ENCODE data around the gene SGCA.

The SGCA gene

DNA sequence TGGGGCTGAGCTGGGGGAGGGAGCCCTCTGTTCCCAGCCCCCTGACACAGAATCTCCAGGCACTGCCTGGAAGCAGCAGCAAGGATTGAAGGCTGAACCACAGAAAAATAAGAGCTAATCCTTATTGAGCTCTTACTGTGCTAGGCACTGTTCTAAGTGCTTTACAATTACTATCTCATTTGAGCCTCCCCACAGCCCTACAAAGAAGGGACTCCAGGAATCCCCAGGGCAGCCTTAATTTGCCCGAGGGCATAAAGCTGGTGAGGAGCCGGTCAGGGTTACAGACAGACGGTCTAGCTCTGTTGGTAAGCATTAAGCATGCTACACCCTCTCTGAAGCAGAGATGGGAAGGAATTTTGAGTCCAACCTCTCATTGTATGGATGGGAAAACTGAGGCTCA, 42.9 kb upstream of the SGCA start:
- H3K4me3 ChIP-seq (replicated peaks; ENCODE audit: low read depth, low read length), result no peak overlapping the region
- DNase-seq (ENCODE audit: extremely low read depth, insufficient read length), result no peak
- no peaks in the 10 kb centered on the region for H3K36me3 ChIP-seq (ENCODE audit: control insufficient read depth, insufficient read depth, low read length)
- H3K27me3 ChIP-seq (replicated peaks; ENCODE audit: control insufficient read depth, insufficient read depth, low read length), result no peaks in the 10 kb centered on the region; the same call in none of the 2 replicates
- TF ChIP-seq CTCF (IDR thresholded peaks at IDR 0.05; ENCODE audit: insufficient read depth, low read length, poor library complexity, severe bottlenecking), result no peak

GRCh38 chr17:50123649-50124349, 42.0 kb upstream of the SGCA start:
- no peak for TF ChIP-seq CTCF (IDR thresholded peaks at IDR 0.05; ENCODE audit: insufficient read depth, low read length, poor library complexity, severe bottlenecking)
- no peak for DNase-seq (ENCODE audit: extremely low read depth, insufficient read length)
- no peaks in the 10 kb centered on the region for H3K36me3 ChIP-seq (ENCODE audit: control insufficient read depth, insufficient read depth, low read length)
- H3K4me3 ChIP-seq (replicated peaks; ENCODE audit: low read depth, low read length), result no peak overlapping the region
- peaks cover under 1% of the 10 kb centered on the region for H3K27me3 ChIP-seq (replicated peaks; ENCODE audit: control insufficient read depth, insufficient read depth, low read length)

GRCh38 chr17:50125420-50125997, 40.3 kb upstream of the SGCA start:
- no peak for TF ChIP-seq CTCF (IDR thresholded peaks at IDR 0.05; ENCODE audit: insufficient read depth, low read length, poor library complexity, severe bottlenecking)
- H3K36me3 ChIP-seq (ENCODE audit: control insufficient read depth, insufficient read depth, low read length), result no peaks in the 10 kb centered on the region
- DNase-seq (ENCODE audit: extremely low read depth, insufficient read length), result no peak
- no peak overlapping the region for H3K4me3 ChIP-seq (replicated peaks; ENCODE audit: low read depth, low read length)
- H3K27me3 ChIP-seq (replicated peaks; ENCODE audit: control insufficient read depth, insufficient read depth, low read length), result peaks cover 2% of the 10 kb centered on the region; the same call in 1 of the 2 replicates

DNA sequence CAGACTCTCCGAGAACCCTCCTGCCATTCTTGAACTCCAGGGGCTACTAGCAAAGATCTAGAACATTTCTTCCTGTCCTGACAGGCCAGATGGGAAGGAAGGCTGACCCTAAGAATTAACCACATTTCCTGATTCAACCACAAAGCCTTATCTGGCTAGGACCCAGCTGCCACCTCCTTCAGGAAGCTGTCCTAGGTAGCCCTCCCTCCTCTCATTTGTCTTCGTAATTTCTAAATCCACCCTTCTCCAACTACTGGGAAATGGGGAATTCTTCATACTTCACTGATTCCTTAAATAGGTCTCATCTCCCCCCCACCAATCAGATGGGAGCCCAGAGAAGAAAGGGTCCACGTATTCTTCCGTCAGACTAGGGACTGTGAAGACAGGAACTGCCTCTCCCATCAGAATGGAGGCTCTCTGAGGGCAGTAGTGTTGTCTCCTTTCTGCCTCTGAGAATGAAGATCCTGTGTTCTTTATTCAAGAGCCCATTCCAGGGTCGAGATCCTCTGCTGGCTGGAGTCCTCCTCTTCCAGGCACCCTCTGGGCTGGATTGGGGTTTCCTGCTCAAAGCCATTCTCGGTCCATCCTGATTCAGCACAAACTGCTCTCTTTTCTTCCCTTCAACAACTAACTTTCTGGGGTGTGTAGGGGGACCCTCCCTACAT, 38.0 kb upstream of the SGCA start:
- no peak for TF ChIP-seq CTCF (IDR thresholded peaks at IDR 0.05; ENCODE audit: insufficient read depth, low read length, poor library complexity, severe bottlenecking)
- Histone ChIP-seq H3K27me3 (replicated peaks; ENCODE audit: control insufficient read depth, insufficient read depth, low read length) (peaks cover 2% of the 10 kb centered on the region; the same call in 1 of the 2 replicates), H3K36me3 (ENCODE audit: control insufficient read depth, insufficient read depth, low read length) (no peaks in the 10 kb centered on the region), H3K4me3 (replicated peaks; ENCODE audit: low read depth, low read length) (no peak overlapping the region)
- no peak for DNase-seq (ENCODE audit: extremely low read depth, insufficient read length)

- Histone ChIP-seq H3K27me3 (replicated peaks; ENCODE audit: control insufficient read depth, insufficient read depth, low read length) (0 out of 2 replicates have a peak, but pooled peaks cover 2% of the 10 kb centered on the region), H3K4me3 (replicated peaks; ENCODE audit: low read depth, low read length) (no peak overlapping the region; the same call in 1 of the 2 replicates), H3K36me3 (ENCODE audit: control insufficient read depth, insufficient read depth, low read length) (peaks cover 1% of the 10 kb centered on the region)
- TF ChIP-seq CTCF (IDR thresholded peaks at IDR 0.05; ENCODE audit: insufficient read depth, low read length, poor library complexity, severe bottlenecking), result no peak
- DNase-seq (ENCODE audit: extremely low read depth, insufficient read length), result no peak
These were observed 37.1 kb upstream of the SGCA start for GRCh38 chr17:50128441-50129352.
